Renal pelvis (tissue), 4 donors: Measurements from ENCODE around the gene LYPD5. TPM values are rescaled to one million over a fixed set of nuclear protein-coding genes. Genes with fewer than 3 reads are reported as not detected.
"Not testable (repeated sequence)": the region's sequence is repeated elsewhere in the genome, so short reads cannot be mapped to it uniquely, and the experiment has no call there.

Experiments used
- DNase-seq: peaks from one replicate; pipeline ENCODE4 v3.0.0-alpha.2; 2013
- polyA plus RNA-seq, 3 donors: library from polyadenylated mRNA; unstranded; fragments of 120-200 nt; gene quantifications; one replicate each; pipeline ENCODE4 v1.2.1, GENCODE V29; 2013; ENCODE audit not compliant: insufficient read length in 3 of 3

The LYPD5 gene
- polyA plus RNA-seq, 3 donors, result 0.53 to 0.56 (median 0.55) TPM

DNA sequence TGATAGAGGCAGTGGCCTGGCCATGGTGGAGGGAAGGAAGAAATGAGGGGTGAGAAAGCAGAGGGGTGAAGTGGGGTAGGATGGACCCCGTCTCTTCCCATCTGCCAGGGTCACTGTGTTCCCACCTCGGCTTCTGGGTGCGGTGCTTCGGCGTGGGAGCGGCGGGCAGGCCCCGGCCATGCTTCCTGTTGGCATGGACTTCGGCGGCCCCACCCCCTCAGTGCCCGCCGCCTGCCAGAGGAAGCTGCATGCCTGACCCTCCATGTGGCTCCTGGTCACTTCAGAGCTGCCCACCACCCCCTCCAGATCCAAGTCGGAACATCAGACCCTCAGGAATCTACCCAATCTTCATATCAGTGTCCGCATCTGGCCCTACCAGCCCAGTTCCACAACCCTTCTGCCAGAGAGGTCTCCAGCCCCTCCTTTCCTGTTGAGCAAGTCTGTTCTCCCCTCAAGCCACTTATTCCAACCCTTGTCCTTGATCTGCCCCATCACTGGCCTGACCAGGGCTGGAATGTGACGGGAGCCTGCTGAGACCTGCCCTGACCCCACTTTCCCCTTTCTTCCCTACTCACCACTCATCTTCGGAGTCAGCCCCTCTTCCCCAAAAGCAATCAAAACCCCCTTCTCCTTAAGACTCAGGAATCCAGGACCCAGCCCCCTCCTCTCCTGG, 23.0 kb downstream of the LYPD5 start:
- DNase-seq, result no peak

DNA sequence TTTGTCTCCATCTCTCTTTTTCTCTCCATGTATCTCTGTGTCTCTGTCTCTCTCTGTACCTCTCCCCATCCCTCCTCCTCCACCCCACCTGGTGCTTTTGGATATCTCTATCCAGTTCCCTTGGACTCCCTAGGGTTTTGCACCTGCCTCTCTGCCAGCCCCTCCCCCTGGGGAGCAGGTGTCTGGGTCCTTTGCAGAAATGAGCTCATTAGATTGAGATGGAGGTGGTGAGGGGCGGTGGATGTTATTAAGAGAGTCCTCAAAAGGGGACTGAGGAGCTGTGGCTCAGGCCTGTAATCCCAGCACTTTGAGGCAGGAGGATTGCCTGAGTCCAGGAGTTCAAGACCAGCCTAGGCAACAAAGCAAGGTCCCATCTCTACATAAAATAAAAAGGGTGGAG, 23.6 kb downstream of the LYPD5 start:
- DNase-seq, result no peak

DNA sequence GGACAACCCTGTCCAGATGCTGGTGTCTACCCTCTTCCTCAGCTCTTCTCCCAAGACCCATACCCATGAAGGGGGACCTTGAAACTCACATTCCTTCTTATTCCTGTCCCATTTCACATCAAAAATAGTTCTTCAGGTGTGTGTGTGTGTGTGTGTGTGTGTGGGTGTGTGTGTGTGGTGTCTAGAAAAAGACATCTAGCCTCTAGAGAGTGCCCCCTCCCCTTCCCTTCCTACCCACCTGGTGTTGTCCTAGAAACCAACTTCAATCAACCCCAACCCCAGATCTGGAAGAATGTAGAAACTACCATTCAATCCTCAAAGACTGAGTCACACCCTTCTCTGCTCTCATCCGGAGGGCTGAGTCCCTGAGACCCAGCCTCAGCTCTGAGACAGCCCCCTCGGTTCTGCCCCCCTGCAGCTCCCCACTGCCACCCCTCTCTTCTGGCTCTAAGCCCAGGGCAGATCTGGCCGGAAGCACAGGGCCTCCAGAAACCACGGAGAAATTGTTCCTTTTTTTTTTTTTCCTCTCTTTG, 25.0 kb downstream of the LYPD5 start:
- no peak for DNase-seq

DNA sequence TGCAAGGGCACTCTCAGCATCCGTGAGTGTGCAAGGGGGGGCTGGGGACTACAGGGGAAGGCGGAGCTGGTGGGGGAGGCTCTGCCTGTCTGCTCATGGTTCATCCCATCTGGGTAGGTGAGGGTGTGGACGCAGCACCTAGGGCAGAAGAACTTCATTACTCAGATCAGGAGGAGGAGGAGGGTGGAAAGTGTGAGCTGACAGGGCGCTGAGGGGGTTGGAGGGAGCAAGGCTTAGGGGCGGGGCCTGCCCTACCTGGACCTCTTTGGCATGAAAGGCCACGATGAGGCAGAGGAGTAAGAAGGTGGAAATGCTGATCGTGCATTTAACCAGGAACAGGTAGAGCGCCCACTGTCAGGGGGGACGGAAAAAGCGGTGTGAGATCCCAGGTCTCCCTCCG, 26.0 kb downstream of the LYPD5 start:
- no peak for DNase-seq

DNA sequence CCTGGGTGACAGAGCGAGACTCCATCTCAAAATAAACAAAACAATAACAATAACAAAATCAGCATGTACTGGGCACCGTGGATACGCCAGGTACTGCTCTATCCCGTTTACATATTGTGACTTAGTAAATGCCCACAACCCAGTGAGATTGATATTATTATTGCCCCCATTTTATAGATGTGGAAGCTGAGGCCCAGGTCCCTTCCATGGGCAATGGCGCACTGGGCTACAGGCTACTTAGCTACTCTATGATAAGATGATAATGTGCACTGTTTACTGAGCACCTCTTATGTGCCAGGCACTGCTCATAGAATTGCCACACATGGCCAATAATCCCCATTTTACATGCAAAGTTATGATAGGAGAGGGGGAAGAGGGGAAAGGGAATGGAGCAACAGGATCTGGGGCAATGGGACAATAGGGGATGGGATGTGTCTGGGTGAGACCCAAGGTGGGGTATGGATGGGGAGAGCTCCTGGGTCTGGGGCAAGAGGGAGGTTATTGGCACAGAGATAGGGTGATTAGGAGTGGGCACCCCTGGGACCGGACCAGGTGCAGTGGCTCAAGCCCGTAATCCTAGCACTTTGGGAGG, 26.9 kb downstream of the LYPD5 start:
- DNase-seq, result no peak

DNA sequence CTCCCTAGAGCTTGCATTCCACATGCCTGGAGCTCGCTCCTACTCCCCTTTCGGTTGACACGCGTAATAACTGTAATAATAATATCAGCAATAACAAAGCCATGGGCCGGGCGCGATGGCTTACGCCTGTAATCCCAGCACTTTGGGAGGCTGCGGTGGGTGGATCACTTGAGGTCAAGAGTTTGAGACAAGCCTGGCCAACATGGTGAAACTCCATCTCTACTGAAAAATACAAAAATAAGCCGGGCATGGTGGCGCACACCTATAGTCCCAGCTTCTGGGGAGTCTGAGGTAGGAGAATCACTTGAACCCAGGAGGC, 27.3 kb downstream of the LYPD5 start:
- not testable (repeated sequence) for DNase-seq

DNA sequence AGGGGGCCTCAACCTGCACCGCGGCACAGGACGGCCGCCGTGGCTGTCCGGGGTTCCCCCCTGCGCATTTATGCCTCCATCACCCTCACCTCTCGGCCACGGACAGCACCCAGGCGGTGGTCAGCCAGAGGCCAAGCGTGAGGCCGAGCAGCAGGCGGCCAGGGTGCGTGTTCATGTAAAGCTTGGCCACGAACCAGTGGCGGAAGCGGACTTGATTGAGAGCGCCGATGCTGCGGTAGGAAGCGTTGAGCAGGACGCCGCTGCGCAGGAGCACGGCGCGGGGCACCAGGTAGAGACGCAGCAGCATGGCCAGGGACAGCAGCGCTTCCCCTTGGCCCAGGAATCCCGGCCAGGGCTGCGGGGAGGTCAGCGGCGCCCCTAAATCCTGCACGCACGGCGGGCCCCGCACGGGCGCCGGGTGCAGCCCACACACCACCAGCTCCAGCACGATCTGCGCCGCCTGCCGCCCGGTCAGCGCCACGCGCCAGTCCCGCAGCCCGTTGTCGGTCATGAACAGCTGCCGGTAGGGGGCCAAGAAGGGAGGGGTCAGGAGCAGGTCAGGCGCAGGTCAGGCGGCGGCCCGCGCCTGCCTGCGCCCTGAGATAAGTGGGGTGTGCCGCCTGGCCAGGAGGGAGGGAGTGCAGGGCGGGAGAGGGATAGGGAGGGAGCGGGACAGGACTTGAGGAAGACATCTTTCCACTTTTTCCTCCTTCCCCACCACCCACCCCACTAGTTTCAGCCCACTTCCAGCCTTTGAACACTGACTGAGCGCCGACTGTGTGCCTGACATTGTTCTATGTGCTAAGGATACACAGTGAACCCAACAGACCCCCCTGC, 27.9 kb downstream of the LYPD5 start:
- DNase-seq, result no peak

DNA sequence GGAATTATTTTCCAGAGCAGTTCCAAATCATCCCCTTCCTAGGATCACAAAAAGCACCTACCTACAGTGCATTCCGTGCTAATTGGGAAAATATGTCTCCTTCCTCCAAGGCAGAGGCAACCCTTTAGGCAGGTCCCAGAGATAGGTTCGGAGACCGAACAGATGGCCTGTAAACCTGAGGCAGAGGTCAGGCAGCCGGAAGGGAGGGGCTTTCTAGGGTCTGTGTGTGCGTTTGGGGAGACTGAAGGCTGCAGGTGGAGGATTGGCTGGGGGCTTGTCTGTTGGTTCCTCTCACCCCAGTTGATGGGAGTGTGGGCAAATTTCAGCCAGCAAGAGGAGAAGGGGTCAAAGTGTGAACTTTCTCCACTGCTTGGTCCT, 28.5 kb downstream of the LYPD5 start:
- no peak for DNase-seq

DNA sequence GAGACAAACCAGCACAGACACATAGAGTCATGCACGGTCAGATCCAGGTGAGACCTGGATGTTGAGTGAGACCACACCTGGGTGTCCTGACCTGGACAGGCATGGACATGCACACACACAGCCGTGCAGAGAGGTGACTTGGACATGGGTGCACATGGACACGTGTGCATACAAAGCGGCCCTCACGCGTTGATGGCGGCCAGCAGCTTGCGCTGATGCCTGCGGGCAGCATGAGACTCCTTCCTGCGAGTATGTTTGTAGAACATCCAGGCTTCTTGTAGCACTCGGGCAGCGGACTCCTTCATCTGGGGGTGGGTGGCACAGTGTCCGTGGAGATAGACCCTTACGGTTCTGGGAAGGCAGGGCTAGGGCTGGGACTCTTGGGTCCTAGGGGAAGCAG, 33.0 kb downstream of the LYPD5 start:
- no peak for DNase-seq

DNA sequence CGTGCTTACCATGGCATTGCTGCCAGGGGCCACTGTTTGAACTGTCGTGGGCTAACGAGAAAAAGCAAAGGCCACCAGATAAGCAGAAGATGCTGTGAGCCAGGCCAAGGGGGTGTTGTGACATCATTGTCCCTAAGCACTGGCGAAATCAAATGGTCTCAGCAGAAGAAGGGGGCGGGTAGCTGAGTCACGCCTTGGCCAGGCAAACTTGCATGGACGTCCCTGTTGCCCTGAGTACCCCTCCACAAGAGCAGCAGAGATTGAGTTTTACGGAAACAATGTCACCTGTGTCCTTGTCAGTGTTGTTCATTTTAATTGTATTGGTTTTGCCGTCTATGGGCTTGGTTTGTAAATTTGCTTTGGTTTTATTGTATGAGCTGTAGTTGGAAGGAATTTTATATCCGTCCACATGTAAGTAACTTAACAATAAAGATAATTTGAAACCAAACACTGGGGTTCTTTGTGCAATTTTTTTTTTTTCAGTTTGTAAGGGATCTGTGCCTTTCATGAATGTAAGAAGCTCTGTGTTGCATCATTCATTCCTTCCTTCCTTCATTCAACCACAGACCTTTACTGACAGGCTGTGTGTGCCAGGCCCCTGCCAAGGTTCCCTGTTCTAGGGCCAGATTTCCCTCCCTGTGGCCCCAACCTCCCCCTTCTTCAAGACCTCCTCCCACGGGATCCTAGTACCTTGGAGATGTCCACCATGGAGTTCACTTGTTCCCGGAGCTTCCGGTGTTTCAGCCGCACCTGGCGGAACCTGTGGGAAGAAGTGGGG, 33.8 kb downstream of the LYPD5 start:
- no peak for DNase-seq

DNA sequence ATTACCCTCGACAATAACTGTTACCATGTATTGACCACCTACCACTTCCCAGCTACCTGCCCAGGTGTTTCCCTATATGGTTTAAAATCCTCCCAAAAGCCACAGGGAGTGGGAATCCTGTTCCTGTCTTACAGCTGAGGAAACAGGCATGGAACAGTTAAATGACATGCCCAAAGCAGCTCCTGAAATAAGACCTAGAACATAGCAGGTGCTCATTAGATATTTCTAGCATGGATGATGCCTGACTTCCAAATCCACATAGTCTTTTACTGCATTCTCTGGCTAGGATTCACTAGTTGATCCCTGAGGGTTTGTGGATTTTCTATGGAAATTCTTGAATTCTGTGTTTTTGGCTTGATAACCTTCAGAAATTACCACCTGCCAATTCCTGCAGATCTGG, 34.4 kb downstream of the LYPD5 start:
- DNase-seq, result no peak

DNA sequence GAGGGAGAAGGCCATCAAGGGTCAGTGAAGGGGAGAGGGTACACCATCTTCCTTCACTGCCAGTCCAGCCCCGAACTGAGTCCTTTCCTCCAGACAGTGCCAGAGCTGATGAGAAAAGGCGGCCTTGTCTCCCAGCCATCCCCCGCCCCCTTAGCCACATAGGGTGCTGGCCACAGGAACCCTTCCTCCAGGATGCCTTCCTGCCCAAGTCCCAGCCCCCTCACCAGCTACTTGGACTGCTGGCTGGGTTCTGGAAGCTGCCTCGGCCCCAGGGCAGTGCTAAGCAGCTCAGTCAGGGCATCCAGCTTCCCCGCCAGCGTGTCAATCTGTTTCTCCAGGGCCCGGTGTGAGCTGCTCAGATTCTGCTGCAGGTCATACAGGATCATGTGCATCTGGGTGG, 34.9 kb downstream of the LYPD5 start:
- DNase-seq, result no peak

DNA sequence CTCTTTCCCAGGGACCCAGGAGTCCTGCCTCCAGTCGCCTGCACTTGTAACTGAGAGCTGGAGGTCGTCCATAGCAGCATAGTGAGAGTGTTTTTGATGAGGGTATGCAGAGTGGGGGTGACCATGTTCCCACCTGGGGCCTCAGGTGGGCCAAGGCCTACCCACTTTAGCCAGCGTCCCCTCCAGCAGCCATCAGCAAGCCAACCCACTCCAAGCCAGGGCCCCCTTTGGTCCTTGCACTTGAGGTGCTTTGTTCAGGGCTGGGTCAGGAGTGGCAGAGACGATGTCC, 35.5 kb downstream of the LYPD5 start:
- no peak for DNase-seq

DNA sequence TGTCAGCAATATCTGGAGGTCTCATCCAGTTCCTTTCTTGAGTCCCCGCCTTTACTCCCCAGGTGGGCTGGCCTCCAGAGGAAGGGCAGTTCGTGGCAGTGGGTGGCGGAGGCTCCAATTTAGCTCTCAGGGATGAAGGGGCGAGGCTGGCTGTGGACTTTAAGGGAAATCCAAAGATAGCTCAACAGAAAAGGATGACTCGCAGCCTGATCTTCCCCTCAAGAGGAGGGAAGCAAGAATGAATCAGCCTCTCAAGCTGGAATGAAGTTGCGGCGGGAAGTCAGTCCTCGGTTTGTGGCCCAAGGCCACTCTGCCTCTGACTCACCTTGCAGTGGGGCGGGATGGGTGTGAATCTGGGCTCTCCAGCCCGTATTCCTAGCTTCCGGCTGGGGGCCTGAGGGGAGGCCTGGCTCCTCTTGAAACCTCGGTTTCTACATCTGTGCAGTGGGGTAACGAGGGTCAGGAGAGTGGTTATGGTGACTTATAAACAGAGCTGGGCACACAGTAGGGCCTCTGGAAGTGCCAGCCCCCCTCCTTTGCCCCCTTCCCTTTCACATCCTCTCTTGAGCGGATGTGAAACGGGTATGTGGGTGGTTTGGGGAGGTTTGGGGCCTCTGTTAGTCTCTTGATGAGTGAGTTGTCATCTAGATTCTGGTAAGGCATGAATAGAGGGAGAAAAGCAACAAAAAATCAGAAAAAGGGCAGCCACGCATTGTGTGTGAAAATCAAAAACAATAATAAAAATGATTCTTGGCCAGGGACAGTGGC, 37.0 kb downstream of the LYPD5 start:
- no peak for DNase-seq

DNA sequence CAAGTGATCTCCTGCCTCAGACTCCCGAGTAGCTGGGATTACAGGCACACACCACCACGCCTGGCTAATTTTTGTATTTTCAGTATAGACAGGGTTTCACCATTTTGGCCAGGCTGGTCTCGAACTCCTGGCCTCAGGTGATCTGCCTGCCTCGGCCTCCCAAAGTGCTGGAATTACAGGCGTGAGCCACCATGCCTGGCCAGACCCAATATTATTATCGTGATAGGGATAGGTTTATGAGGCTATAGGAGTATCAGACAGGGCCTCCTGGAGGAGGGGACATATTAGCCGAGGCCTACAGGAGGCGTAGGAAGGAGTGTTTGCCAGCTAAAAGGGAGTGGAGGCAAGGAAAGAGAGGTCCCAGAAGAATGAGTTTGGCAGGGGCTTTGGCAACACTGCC, 37.6 kb downstream of the LYPD5 start:
- not testable (repeated sequence) for DNase-seq

DNA sequence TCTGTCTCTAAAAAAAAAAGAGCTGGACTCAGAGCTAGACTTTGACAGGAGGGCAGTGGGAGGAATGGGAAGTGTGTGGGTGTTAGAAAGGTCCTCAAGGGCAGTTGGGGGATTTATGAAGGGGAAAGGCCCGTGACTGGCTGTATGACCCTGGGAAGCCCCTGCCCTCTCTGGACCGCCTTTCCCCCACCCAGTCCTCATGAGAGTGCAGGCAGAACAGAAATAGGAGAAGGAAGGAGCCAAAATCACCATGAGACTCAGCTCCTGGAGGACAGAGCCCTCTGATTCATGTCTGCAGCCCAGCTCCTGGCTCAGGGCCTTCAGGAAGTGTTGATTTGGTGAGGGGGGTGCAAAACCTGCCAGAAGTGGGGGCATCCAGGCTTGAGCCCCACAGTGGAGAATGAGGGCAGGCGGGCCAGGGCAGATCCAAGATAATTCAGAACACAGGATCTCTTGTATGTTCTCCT, 38.7 kb downstream of the LYPD5 start:
- no peak for DNase-seq

DNA sequence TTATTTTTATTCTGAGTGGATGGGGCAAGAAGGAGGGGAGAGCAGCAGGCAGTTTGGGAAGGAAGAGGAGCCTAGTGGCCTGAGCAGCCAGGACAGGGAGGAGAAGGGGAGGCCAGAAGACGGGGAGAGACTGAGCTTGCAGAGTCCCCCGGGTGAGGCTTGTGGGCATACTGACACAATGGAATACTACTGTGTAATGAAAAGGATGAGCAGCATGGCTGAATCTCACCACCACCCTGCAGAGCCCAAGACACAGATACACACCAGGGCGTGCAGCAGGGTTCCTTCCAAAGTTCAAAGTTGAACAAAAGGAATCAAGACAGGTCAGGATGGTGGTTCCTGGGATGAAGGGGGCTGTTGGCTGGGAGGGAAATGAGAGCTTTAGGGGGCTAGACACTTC, 39.4 kb downstream of the LYPD5 start:
- no peak for DNase-seq

DNA sequence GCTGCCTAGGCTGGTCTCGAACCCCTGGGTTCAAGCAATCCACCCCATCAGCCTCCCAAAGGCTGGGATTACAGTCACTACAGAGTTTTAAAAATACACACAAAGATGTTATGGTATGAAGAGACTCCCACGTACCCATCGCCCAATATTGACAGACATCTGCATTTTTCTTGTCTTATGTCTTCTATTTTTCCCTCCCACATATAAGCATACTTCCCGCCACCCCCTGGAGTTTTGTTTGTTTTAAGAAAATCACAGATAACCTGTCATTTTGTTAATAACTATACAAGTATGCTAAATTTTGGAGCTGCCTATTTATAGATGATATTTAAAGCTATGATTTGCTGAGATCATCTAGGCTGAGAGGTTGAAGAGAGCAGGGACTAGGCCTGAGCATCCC, 41.3 kb downstream of the LYPD5 start:
- no peak for DNase-seq

DNA sequence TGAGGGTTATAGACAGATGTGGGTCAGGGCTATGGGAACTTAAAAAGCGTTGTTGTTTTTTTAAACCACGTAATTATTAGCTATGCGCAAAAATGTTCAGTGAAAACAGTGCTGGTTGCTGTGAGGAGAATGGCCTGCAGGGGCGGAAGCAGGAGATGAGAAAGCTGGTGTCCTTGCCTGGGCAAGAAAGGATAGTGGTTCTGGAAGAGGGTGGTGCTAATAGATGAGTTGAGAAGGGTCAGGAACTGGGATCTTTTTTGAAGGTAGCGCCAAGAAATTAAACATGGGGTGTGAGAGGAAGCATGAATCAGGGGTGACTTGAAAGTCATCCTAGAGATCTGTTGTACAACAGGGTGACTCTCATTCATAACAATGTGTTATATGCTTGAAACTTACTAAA, 42.7 kb downstream of the LYPD5 start:
- DNase-seq, result no peak

DNA sequence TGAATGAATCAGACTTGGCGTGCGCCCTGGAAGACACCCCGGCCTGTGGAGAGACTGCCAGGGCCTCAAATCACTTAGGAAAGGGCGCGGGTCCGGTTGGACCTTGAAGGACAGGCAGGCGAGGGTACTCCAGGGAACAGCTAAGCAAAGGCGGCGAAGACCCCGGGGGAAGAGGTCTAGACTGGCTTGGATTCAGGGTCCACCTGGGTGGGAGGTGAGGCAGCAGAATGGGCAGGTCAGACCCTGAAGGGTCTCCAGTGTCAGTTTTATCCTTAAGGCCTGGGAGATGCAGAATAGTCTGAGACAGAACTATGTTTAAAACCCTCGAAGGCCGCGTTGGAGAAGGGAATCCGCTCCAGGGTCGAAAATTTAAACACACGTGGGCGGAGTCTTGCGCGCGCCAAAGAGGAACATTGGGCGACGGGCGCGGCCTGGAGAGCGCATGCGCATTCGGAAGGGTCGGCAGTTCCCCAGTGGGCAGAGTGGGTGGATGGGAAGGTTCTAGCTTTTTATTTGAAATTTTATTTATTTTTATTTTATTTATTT, 46.9 kb downstream of the LYPD5 start:
- peak; percentile 71 for DNase-seq

DNA sequence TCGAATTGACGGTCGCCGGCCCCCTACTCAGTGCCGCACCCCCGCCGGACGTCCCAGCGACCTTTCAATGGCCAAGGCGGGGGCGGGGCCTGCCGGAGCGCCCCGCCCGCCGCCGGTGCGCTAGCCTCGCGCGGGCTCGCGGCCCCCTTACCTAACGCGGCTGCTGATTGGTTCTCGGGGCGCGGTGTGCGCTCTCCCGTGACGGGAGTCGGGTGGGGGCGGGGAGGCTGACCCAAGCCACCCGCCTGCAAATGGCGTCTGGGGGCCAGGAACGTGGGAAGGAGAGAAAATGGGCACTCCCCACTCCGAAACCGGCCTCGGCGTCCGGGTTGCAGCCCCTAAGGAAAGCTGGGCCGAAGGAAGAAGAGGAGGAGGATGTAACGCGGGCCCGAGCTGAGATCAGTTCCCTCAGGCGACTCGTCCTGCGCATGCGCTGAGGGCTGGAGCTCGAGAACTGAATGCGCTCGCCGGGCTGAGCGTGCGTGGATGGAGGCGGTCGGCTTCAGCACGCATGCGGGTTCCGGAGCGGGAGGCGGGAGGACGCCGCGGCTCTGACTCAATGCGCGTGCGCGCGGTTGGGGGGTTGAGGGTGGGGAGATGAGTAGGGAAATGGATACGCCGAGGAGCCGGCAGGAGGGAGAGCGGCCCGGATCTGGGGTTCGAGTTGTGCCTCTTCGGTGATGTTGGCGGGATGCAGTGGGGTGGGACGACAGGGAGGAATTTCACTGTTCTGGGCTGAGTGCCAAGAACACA, 47.6 kb downstream of the LYPD5 start, which contains the start of gene SMG9:
Gene SMG9, minus strand, starts transcription at position 460 of the 753 bp plus-strand sequence. CDS start 4,221 bp downstream, outside the sequence.
- DNase-seq, result peak; percentile 98
